OCI-M2 (cell line): Measurements from ENCODE around the gene LINGO1.
A peak's percentile ranks its signal among the peaks of the same experiment; 100 is the strongest.

ENCODE experiments used
- DNase-seq: peaks from one replicate; lab custom pipeline; 2025; ENCODE audit not compliant: unreplicated experiment; lab: John Stamatoyannopoulos, UW

Gene LINGO1

GRCh38 chr15:77633134-77633912 is 611 bp upstream of the LINGO1 start:
- peak; percentile 53 for DNase-seq

GRCh38 chr15:77631745-77632533 is 773 bp downstream of the LINGO1 start:
- DNase-seq, result no peak

- no peak for DNase-seq
These were observed 1.6 kb downstream of the LINGO1 start for GRCh38 chr15:77630956-77631744.

- no peak for DNase-seq
These were observed 2.7 kb downstream of the LINGO1 start for GRCh38 chr15:77630056-77630455.

GRCh38 chr15:77629070-77630030 is 3.4 kb downstream of the LINGO1 start:
- DNase-seq, result no peak

- DNase-seq, result no peak
These were observed 4.7 kb downstream of the LINGO1 start for GRCh38 chr15:77628010-77628409.

- no peak for DNase-seq
These were observed 5.1 kb downstream of the LINGO1 start for GRCh38 chr15:77627581-77627980.

GRCh38 chr15:77627067-77627466 is 5.6 kb downstream of the LINGO1 start:
- DNase-seq, result no peak

- no peak for DNase-seq
These were observed 6.7 kb downstream of the LINGO1 start for GRCh38 chr15:77626002-77626401.

- DNase-seq, result no peak
These were observed 7.3 kb downstream of the LINGO1 start for GRCh38 chr15:77625376-77625775.

- DNase-seq, result no peak
These were observed 7.8 kb downstream of the LINGO1 start for GRCh38 chr15:77624868-77625267.

GRCh38 chr15:77623755-77624524 is 8.8 kb downstream of the LINGO1 start:
- no peak for DNase-seq

- no peak for DNase-seq
These were observed 9.6 kb downstream of the LINGO1 start for GRCh38 chr15:77622934-77623754.

GRCh38 chr15:77622209-77622933 is 10.3 kb downstream of the LINGO1 start:
- no peak for DNase-seq

- DNase-seq, result no peak
These were observed 10.9 kb downstream of the LINGO1 start for GRCh38 chr15:77621847-77622208.

GRCh38 chr15:77620960-77621647 is 11.6 kb downstream of the LINGO1 start:
- no peak for DNase-seq

- DNase-seq, result no peak
These were observed 12.4 kb downstream of the LINGO1 start for GRCh38 chr15:77620297-77620696.

GRCh38 chr15:77619883-77620282 is 12.8 kb downstream of the LINGO1 start:
- no peak for DNase-seq
